ENCODE data around the gene KIFBP. TPM values are rescaled to one million over a fixed set of nuclear protein-coding genes. Genes with fewer than 3 reads are reported as not detected.

Gene KIFBP
- polyA plus RNA-seq, 1 of the 3 experiments (the other 2 are of a cell fraction), result 16.9 TPM

DNA sequence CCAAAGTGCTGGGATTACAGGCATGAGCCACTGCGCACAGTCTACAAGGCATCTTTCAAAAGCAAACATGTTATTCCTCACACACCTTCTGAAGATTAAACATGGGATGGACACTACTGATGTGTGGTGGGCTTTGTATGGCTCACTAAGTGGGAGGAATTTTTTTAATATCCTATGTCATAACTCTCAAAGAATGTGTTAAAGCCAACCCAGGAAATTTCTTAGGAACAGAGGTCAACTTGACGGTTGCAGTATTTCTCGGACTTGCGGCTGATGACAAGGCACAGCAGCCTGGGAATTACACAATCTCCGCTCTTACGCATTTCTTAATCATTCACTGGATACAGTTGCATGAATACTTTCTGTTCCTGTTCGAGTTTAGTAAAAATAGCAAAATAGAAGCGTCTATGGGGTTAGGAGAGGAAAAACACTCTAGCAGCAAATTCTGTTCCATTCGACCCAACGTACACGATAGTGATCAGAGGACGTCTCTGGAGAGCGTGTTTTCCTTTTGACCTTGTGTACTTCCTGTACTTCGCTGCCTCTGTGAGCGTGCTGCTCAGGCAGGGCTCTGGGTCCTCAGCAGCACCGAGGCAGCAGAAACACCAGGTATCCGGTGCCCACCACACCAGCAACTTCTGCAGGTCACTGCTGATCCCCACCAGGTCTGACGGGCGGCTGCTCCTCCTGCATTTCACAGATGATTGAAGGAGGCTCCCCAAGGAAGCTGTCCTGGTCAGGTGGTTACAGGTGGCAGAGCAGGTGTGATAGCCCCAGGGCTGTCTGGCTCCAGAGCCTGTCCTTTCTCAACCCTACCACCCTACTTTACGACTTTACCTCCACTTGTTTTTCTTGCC is 72.9 kb downstream of the KIFBP start:
- no peaks in the 10 kb centered on the region for H4K20me1 ChIP-seq (ENCODE audit: insufficient read depth)
- peaks cover 3% of the 10 kb centered on the region for H3F3A ChIP-seq (replicated peaks; ENCODE audit: insufficient read depth)
- H3K9ac ChIP-seq, result peak overlapping the region; percentile 35; the same call in 1 of the 2 replicates
- no peaks in the 10 kb centered on the region for H3K36me3 ChIP-seq (replicated peaks in 1 of 2; ENCODE audit: control insufficient read depth in 1 of 2, insufficient read depth in 2 of 2, low read length in 1 of 2)
- H3K9me3 ChIP-seq, result no peaks in the 10 kb centered on the region
- WGBS (ENCODE audit: low lambda C conversion rate), result 43% methylated on average over 18 of the region's 20 CpGs
- POLR2A ChIA-PET, result no interaction called here
- no peaks in the 10 kb centered on the region for H3K79me2 ChIP-seq (ENCODE audit: insufficient read depth)
- H3K27ac ChIP-seq (ENCODE audit: low read depth in 2 of 2, low read length in 1 of 2), result peak overlapping the region in 1 of 2 experiments; percentile 44; a peak in 1 of 4 replicates
- H3K4me2 ChIP-seq, result peak overlapping the region; percentile 44; the same call in 1 of the 2 replicates
- DNase-seq, result peak; percentile 21
- CTCF ChIA-PET, result interaction anchor here (1.0 kb wide), 1 partner anchor 347 kb away, joined by 3 read pairs; no protein-coding TSS in a partner anchor
- H3K9me2 ChIP-seq, result no peaks in the 10 kb centered on the region
- no peak overlapping the region for H2AFZ ChIP-seq (ENCODE audit: low read depth)
- 0 out of 2 replicates have a peak, but pooled peaks have one; percentile 9 for TF ChIP-seq JUND (IDR thresholded peaks at IDR 0.05)
- TF ChIP-seq, protein P1, sequence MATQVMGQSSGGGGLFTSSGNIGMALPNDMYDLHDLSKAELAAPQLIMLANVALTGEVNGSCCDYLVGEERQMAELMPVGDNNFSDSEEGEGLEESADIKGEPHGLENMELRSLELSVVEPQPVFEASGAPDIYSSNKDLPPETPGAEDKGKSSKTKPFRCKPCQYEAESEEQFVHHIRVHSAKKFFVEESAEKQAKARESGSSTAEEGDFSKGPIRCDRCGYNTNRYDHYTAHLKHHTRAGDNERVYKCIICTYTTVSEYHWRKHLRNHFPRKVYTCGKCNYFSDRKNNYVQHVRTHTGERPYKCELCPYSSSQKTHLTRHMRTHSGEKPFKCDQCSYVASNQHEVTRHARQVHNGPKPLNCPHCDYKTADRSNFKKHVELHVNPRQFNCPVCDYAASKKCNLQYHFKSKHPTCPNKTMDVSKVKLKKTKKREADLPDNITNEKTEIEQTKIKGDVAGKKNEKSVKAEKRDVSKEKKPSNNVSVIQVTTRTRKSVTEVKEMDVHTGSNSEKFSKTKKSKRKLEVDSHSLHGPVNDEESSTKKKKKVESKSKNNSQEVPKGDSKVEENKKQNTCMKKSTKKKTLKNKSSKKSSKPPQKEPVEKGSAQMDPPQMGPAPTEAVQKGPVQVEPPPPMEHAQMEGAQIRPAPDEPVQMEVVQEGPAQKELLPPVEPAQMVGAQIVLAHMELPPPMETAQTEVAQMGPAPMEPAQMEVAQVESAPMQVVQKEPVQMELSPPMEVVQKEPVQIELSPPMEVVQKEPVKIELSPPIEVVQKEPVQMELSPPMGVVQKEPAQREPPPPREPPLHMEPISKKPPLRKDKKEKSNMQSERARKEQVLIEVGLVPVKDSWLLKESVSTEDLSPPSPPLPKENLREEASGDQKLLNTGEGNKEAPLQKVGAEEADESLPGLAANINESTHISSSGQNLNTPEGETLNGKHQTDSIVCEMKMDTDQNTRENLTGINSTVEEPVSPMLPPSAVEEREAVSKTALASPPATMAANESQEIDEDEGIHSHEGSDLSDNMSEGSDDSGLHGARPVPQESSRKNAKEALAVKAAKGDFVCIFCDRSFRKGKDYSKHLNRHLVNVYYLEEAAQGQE (IDR thresholded peaks at IDR 0.05; ENCODE audit: low read depth, low read length), result no peak
- TF ChIP-seq, protein P2, sequence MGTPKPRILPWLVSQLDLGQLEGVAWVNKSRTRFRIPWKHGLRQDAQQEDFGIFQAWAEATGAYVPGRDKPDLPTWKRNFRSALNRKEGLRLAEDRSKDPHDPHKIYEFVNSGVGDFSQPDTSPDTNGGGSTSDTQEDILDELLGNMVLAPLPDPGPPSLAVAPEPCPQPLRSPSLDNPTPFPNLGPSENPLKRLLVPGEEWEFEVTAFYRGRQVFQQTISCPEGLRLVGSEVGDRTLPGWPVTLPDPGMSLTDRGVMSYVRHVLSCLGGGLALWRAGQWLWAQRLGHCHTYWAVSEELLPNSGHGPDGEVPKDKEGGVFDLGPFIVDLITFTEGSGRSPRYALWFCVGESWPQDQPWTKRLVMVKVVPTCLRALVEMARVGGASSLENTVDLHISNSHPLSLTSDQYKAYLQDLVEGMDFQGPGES (IDR thresholded peaks at IDR 0.05; ENCODE audit: low read depth, low read length), result no peak
- TF ChIP-seq EZH2phosphoT487 (IDR thresholded peaks at IDR 0.05; ENCODE audit: borderline replicate concordance, low read depth), result no peak
- TF ChIP-seq POLR2AphosphoS5 (IDR thresholded peaks at IDR 0.05; ENCODE audit: low read depth, low read length), result no peak
- TF ChIP-seq SMC3 (IDR thresholded peaks at IDR 0.05; ENCODE audit: low read depth, low read length), result no peak
- TF ChIP-seq FOXM1 (IDR thresholded peaks at IDR 0.05; ENCODE audit: low read depth), result no peak
- TF ChIP-seq TAF1 (IDR thresholded peaks at IDR 0.05; ENCODE audit: borderline replicate concordance, low read depth, low read length), result no peak
- TF ChIP-seq RCOR1 (IDR thresholded peaks at IDR 0.05; ENCODE audit: low read length), result no peak
- 0 out of 2 replicates have a peak, but pooled peaks have one; percentile 26 for TF ChIP-seq FOSL2 (IDR thresholded peaks at IDR 0.05; ENCODE audit: borderline replicate concordance, low read depth)
- no peak for TF ChIP-seq RFX5 (IDR thresholded peaks at IDR 0.05; ENCODE audit: low read length)
- TF ChIP-seq RXRA (IDR thresholded peaks at IDR 0.05; ENCODE audit: borderline replicate concordance, low read depth), result no peak
- TF ChIP-seq MEF2A (IDR thresholded peaks at IDR 0.05; ENCODE audit: borderline replicate concordance, low read depth), result no peak; the same call in 1 of the 2 replicates
- TF ChIP-seq, protein P3, sequence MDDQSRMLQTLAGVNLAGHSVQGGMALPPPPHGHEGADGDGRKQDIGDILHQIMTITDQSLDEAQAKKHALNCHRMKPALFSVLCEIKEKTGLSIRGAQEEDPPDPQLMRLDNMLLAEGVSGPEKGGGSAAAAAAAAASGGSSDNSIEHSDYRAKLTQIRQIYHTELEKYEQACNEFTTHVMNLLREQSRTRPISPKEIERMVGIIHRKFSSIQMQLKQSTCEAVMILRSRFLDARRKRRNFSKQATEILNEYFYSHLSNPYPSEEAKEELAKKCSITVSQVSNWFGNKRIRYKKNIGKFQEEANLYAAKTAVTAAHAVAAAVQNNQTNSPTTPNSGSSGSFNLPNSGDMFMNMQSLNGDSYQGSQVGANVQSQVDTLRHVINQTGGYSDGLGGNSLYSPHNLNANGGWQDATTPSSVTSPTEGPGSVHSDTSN (IDR thresholded peaks at IDR 0.05), result peak; percentile 5; the same call in 1 of the 2 replicates
- TF ChIP-seq CHD2 (IDR thresholded peaks at IDR 0.05; ENCODE audit: low read length, partially characterized antibody), result no peak
- TF ChIP-seq TEAD4 (IDR thresholded peaks at IDR 0.05; ENCODE audit: borderline replicate concordance, insufficient read depth), result no peak
- H3K27me3 ChIP-seq (ENCODE audit: insufficient read depth), result no peaks in the 10 kb centered on the region
- H3K4me3 ChIP-seq (ENCODE audit: low read depth in 2 of 2, low read length in 1 of 2), result no peak overlapping the region
- H3K4me1 ChIP-seq (ENCODE audit: control insufficient read depth in 1 of 2, insufficient read depth in 2 of 2, low read depth in 1 of 2, low read length in 1 of 2), result peaks cover 0 to 5% of the 10 kb centered on the region in 2 experiments; a peak in 2 of 4 replicates
